GM12872 (cell line): ENCODE measurements around the gene FBXO34.

Experiments
- CTCF ChIP-seq: IDR thresholded peaks from 3 replicates; pipeline ENCODE4 v1.5.1; 2011; ENCODE audit warnings: low read depth, mild to moderate bottlenecking, low read length, moderate library complexity; ENCODE audit not compliant: insufficient read depth

The FBXO34 gene

GRCh38 chr14:55270832-55271571 lies at the start of gene FBXO34:
FBXO34 (plus strand) TSS chr14:55271421; CDS start chr14:55350391, 78,970 bp downstream.
- peak; percentile 95 for TF ChIP-seq CTCF

GRCh38 chr14:55221968-55222367 lies 49.3 kb upstream of the FBXO34 start:
- TF ChIP-seq CTCF: no peak

GRCh38 chr14:55223364-55223763 lies 47.9 kb upstream of the FBXO34 start:
- no peak for TF ChIP-seq CTCF

GRCh38 chr14:55228261-55228660 lies 43.0 kb upstream of the FBXO34 start:
- TF ChIP-seq CTCF: no peak

- no peak for TF ChIP-seq CTCF
Observed at GRCh38 chr14:55233591-55233990, 37.6 kb upstream of the FBXO34 start.

- no peak for TF ChIP-seq CTCF
Observed at GRCh38 chr14:55238019-55238680, 33.1 kb upstream of the FBXO34 start.

- TF ChIP-seq CTCF: no peak
Observed at GRCh38 chr14:55239320-55239719, 31.9 kb upstream of the FBXO34 start.
